ENCODE data around the gene SLC16A9.

The SLC16A9 gene

GRCh38 chr10:59626523-59626869 is 83.2 kb downstream of the SLC16A9 start:
- no peak overlapping the region for H3K27ac ChIP-seq

DNA sequence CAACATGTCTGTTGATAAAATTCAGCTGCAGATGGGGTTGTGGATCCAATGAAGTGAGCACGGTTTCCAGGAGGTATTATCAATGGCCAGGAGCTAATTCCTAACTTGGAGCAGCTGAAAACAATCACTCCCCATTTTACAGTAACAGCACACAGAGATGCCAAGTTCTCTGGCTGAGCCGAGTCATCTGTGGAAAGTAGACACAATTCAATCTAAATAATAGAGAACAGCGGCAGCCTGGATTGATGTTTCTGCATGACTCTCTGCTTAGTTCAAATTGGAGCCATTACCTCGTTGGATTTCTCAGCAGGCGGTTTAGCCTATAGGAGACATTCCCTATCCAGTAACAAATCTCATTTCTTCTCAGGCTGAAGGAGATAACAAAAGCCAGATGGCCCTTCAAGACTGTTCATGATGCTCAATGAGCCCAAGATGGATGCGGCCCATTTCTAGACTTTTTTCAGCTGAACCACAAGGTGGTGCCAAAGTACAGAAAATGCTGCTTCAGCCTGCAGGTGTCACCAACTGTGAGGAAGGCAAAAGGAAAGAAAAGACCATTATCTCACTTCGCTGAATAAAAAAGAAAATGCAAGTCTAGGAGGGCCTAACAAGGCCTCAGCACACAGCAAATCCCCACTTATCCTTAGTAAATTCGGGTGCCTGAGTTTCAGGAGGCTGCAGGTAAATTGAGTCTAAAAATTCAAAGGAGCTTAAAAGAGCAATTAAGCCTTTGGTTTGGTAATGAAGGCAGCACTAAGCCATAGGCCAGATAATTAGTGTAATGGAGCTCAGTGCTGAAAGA is 83.7 kb downstream of the SLC16A9 start:
- TF ChIP-seq ZFX (IDR thresholded peaks at IDR 0.05) (no peak), CTCF (conservative IDR thresholded peaks at IDR 0.05) (peak; percentile 85)
- H3K27ac ChIP-seq, result no peak overlapping the region

More at GRCh38 chr10:59626523-59626869, 83.2 kb downstream of the SLC16A9 start:
- TF ChIP-seq ZFX (IDR thresholded peaks at IDR 0.05) (no peak), CTCF (conservative IDR thresholded peaks at IDR 0.05) (no peak)

- no peak for TF ChIP-seq CTCF (conservative IDR thresholded peaks at IDR 0.05)
- TF ChIP-seq ZFX (IDR thresholded peaks at IDR 0.05), result no peak
- H3K27ac ChIP-seq, result no peak overlapping the region
Observed at GRCh38 chr10:59624951-59625350, 84.7 kb downstream of the SLC16A9 start.

DNA sequence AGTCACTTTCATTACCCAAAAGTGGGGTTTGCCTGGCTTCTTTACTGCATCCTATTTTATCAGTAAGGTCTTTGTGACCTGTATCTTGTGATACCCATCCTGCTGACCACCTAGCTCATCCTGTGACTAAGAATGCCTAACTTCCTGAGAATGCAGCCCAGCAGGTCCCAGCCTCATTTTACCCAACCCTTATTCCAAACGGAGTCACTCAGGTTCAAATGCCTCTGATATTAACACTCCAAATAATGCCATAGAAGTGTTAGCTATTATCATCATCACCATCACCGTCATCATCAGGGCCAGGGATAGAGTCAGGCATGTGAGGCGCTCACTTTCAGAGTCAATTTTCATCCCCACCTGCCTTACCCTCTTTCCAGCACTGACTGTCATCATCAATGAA is 85.5 kb downstream of the SLC16A9 start:
- no peak overlapping the region for H3K27ac ChIP-seq
- TF ChIP-seq ZFX (IDR thresholded peaks at IDR 0.05) (no peak), CTCF (conservative IDR thresholded peaks at IDR 0.05) (no peak)

GRCh38 chr10:59623133-59624121 is 86.2 kb downstream of the SLC16A9 start:
- no peak overlapping the region for H3K27ac ChIP-seq
- no peak for TF ChIP-seq CTCF (conservative IDR thresholded peaks at IDR 0.05)

GRCh38 chr10:59622320-59623132 is 87.1 kb downstream of the SLC16A9 start:
- peak; percentile 79 for TF ChIP-seq CTCF (conservative IDR thresholded peaks at IDR 0.05)
- no peak for TF ChIP-seq ZFX (IDR thresholded peaks at IDR 0.05)
- H3K27ac ChIP-seq, result no peak overlapping the region

Data from C4-2B (cell line).